Measurements from ENCODE around the gene GRIA4. TPM values are rescaled to one million over a fixed set of nuclear protein-coding genes. Genes with fewer than 3 reads are reported as not detected.

Gene GRIA4
- polyA plus RNA-seq, 2 of the 4 experiments (the other 2 are of a cell fraction), result not detected

- CTCF ChIA-PET, result no interaction called here
- no peaks in the 10 kb centered on the region for H3K9me3 ChIP-seq
- no peak overlapping the region for H3K4me2 ChIP-seq
- 29% methylated on average over 5 of the region's 5 CpGs for WGBS (ENCODE audit: missing lambda C conversion rate)
- H3K4me1 ChIP-seq, result no peaks in the 10 kb centered on the region
- no peak for DNase-seq (ENCODE audit: low read depth in 1 of 2, low spot score in 1 of 2)
- POLR2A ChIA-PET, result no interaction called here
- no peak for ATAC-seq
- H3K27ac ChIP-seq, result no peak overlapping the region
- TF ChIP-seq REST (IDR thresholded peaks at IDR 0.05), result no peak
- no peak for TF ChIP-seq USF2 (IDR thresholded peaks at IDR 0.05)
- no peak for TF ChIP-seq PBX3 (IDR thresholded peaks at IDR 0.05)
- no peak for TF ChIP-seq GATA3 (IDR thresholded peaks at IDR 0.05; ENCODE audit: borderline replicate concordance)
- no peak for TF ChIP-seq CEBPB (IDR thresholded peaks at IDR 0.05)
- TF ChIP-seq HOXB5 (CRISPR knock-in tag; IDR thresholded peaks at IDR 0.05), result no peak
- no peak for TF ChIP-seq TP53 (CRISPR knock-in tag; IDR thresholded peaks at IDR 0.05)
- TF ChIP-seq HDAC2 (IDR thresholded peaks at IDR 0.05), result no peak
- no peak for TF ChIP-seq JUN (IDR thresholded peaks at IDR 0.05)
- TF ChIP-seq PHF8 (IDR thresholded peaks at IDR 0.05; ENCODE audit: borderline replicate concordance, low read depth), result no peak
- no peak for TF ChIP-seq ESRRA (IDR thresholded peaks at IDR 0.05; ENCODE audit: borderline replicate concordance, low read length)
- TF ChIP-seq JUNB (IDR thresholded peaks at IDR 0.05), result no peak
- no peak for TF ChIP-seq HOXA7 (CRISPR knock-in tag; IDR thresholded peaks at IDR 0.05)
- FAIRE-seq, result no peak
- no peak overlapping the region for H3K4me3 ChIP-seq
These were observed 300.3 kb downstream of the GRIA4 start for GRCh38 chr11:105910095-105910715.

- 95% methylated on average over 1 of the region's 1 CpG for WGBS (ENCODE audit: missing lambda C conversion rate)
- CTCF ChIA-PET, result no interaction called here
- ATAC-seq (no peak), DNase-seq (ENCODE audit: low read depth in 1 of 2, low spot score in 1 of 2) (no peak), FAIRE-seq (no peak)
- Histone ChIP-seq H3K4me3 (no peak overlapping the region), H3K4me1 (no peaks in the 10 kb centered on the region), H3K9me3 (no peaks in the 10 kb centered on the region), H3K27ac (no peak overlapping the region), H3K4me2 (no peak overlapping the region)
- TF ChIP-seq RFX5 (IDR thresholded peaks at IDR 0.05), result no peak
- no peak for TF ChIP-seq REST (IDR thresholded peaks at IDR 0.05)
- no peak for TF ChIP-seq JUN (IDR thresholded peaks at IDR 0.05)
- TF ChIP-seq HOXB13 (CRISPR knock-in tag; IDR thresholded peaks at IDR 0.05; ENCODE audit: low read depth), result no peak
- TF ChIP-seq TFCP2L1 (CRISPR knock-in tag; IDR thresholded peaks at IDR 0.05), result no peak
- TF ChIP-seq NFE2L2 (conservative IDR thresholded peaks at IDR 0.05; ENCODE audit: low read length), result no peak
- no peak for TF ChIP-seq ZFP36 (IDR thresholded peaks at IDR 0.05; ENCODE audit: borderline replicate concordance, partially characterized antibody)
- TF ChIP-seq PHF8 (IDR thresholded peaks at IDR 0.05; ENCODE audit: borderline replicate concordance, low read depth), result no peak
- no peak for TF ChIP-seq HOXB5 (CRISPR knock-in tag; IDR thresholded peaks at IDR 0.05)
- TF ChIP-seq RARB (CRISPR knock-in tag; IDR thresholded peaks at IDR 0.05), result no peak
- no peak for TF ChIP-seq E2F6 (IDR thresholded peaks at IDR 0.05; ENCODE audit: borderline replicate concordance, low read depth)
- no peak for TF ChIP-seq POLR2AphosphoS2 (conservative IDR thresholded peaks at IDR 0.05; ENCODE audit: low read length)
- TF ChIP-seq KDM5A (IDR thresholded peaks at IDR 0.05), result no peak
- TF ChIP-seq GATA3 (IDR thresholded peaks at IDR 0.05; ENCODE audit: borderline replicate concordance), result no peak
- POLR2A ChIA-PET, result no interaction called here
These were observed 301.6 kb downstream of the GRIA4 start for GRCh38 chr11:105911454-105911853.

Data from A549 (cell line).